ENCODE measurements around the gene MRC1.

GRCh38 chr10:17847585-17848296 lies 38.6 kb downstream of the MRC1 start:
- TF ChIP-seq BRCA1 (CRISPR knock-in tag; IDR thresholded peaks at IDR 0.05) (no peak), ATRX (CRISPR knock-in tag; IDR thresholded peaks at IDR 0.05; ENCODE audit: borderline replicate concordance) (no peak), ZNF281 (CRISPR knock-in tag; IDR thresholded peaks at IDR 0.05; ENCODE audit: borderline replicate concordance) (no peak), GATAD2A (CRISPR knock-in tag; IDR thresholded peaks at IDR 0.05) (no peak), PHF21A (CRISPR knock-in tag; IDR thresholded peaks at IDR 0.05) (no peak), ZNF580 (CRISPR knock-in tag; IDR thresholded peaks at IDR 0.05; ENCODE audit: borderline replicate concordance, low read depth) (no peak), CTCF (CRISPR knock-in tag; IDR thresholded peaks at IDR 0.05) (no peak), MAFK (conservative IDR thresholded peaks at IDR 0.05 in 1 of 2, IDR thresholded peaks at IDR 0.05 in 1 of 2; ENCODE audit: low read length in 2 of 2) (no peak), POLR2AphosphoS5 (IDR thresholded peaks at IDR 0.05; ENCODE audit: low read depth, low read length) (no peak), CBFB (CRISPR knock-in tag; IDR thresholded peaks at IDR 0.05) (no peak)

Measured in HepG2 (cell line).